ENCODE results near the gene LYZL4.

LYZL4 gene

GRCh38 chr3:42410370-42411131, at the start of gene LYZL4:
Gene LYZL4, minus strand, starts transcription at chr3:42410610. Its CDS starts 3,359 bp downstream, at chr3:42407251.
- in situ Hi-C loops (cut with MboI; ENCODE audit: low sequenced_read_pairs): no loop called here

- in situ Hi-C loops (cut with MboI; ENCODE audit: low sequenced_read_pairs): no loop called here
These were observed 48.7 kb upstream of the LYZL4 start for GRCh38 chr3:42459151-42459550.

DNA sequence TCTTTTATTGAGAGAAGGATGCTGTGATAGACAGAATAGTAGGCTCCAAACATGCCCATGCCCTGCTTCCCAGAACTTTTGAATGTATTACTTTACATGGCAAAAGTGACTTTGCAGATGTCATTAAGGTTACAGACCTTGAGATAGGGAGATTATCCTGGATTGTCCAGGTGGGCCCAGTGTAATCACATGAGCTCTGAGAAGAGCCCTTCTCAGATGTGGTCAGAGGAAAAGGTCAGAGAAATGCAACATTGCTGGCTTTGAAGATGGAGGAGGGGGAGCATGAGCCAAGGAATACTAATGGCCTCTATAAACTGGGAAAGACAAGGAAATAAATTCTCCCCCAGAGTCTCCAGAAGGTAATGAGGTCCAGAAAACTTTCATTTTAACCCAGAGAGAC, 45.8 kb upstream of the LYZL4 start:
- in situ Hi-C loops (cut with MboI; ENCODE audit: low sequenced_read_pairs): no loop called here

DNA sequence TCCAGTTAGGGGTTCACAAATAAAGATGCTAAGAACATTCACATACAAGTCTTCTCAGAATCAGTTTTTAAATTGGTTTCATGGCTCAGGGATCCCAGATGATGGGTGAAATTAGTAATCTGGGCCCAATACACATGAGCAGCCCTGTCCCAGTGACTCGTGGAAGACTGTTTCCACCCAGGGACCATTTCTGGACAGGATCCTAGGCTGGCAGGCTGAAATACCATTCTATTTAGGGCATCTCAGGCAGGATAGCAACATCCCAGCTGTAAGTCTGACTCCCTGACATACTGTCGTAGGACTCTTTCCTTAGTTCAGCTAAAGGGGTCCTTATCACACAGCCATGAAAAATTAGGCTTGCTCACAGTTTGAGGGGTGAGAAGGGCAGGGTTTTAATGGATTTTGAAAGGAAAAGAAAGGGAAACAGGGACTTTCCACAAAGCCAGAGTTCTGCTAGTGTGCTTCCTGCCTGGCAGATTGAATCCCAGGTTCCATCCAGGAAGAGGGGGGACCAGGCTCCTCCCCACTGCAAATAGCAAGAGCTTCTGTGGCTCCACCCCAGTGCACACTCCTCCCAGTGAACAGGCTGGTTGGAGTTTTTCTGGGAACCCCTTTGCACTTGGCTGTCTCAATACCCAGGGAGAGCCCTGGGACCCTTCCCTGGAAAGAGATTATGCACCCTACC, 41.3 kb upstream of the LYZL4 start:
- in situ Hi-C loops (cut with MboI; ENCODE audit: low sequenced_read_pairs): no loop called here

DNA sequence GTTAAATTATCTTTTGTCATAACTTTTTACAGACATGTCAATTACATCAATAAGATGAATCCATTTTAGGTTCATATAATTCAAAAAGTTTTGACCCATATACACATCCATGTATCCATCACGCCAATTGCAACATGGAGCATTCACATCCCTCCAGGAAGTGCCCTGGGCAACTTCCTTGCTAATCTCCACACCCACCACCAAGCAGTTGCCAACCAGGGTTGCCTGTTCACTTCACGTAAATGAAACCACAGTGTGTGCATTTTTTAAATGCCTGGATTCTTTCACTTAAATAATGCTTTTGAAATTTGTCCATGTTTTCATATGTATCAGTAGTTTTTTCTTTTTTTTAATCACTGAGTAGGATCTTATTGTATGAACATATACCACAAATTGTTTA, 40.7 kb upstream of the LYZL4 start:
- in situ Hi-C loops (cut with MboI; ENCODE audit: low sequenced_read_pairs): no loop called here

- in situ Hi-C loops (cut with MboI; ENCODE audit: low sequenced_read_pairs): no loop called here
These were observed 40.2 kb upstream of the LYZL4 start for GRCh38 chr3:42450567-42450966.

DNA sequence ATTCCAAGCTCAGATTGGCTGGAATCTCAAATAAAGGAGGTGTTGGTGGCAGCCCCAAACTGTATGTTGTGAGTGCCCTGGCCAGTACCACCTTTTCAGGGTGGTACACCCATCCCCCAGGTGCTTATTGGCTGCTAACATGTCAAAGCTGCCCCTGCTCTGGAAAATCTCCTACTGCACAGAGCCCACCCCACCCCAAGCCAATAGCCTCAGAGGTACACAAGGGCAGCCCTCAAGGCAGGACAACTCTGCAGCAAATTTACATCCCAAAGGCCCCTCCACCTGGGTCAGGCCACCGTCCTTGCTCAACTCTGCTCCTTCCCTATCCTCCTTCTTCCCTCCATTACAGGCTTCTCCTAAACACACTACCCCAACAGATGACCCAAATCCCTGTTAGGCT, 37.1 kb upstream of the LYZL4 start:
- in situ Hi-C loops (cut with MboI; ENCODE audit: low sequenced_read_pairs): no loop called here

DNA sequence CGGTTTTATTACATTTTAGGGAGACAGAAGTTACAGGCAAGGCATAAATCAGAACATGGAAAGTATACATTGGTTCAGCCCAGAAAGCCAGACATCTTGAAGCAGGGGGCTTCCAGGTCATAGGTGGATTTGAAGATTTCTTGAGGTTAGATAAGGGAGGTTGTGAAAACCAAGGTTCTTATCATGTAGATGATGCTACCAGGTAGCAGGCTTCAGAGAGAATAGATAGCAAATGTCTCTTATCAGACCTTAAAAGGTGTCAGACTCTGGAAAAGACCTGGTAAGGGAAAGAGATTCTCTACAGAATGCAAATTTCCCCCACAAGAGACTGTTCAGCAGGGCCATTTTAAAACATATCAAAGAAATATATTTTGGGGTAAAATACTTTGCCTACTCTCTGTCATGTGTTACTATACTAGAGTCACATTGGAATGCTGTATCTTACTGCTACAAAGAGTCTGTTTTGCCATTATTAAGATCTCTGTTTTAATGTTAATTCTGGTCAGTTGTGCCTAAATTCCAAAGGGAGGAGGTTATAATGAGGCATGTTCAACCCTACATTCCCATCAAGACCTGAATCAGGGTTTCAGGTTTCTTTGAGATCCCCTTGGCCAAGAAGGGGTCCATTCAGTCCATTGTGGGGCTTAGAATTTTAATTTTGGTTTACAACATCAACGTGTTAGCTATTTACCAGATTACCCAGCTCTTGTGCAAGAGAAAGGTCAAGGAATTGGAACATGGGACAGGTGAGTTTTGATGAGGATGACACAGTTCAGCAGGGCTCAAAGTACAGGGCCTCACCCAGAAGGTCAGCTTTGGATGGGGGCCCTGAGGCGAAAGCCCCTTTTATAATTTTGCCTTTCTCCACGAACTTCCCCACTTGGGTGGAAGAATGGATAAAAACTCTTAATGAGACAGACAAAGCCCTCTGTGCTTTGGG, 36.0 kb upstream of the LYZL4 start:
- in situ Hi-C loops (cut with MboI; ENCODE audit: low sequenced_read_pairs): no loop called here

DNA sequence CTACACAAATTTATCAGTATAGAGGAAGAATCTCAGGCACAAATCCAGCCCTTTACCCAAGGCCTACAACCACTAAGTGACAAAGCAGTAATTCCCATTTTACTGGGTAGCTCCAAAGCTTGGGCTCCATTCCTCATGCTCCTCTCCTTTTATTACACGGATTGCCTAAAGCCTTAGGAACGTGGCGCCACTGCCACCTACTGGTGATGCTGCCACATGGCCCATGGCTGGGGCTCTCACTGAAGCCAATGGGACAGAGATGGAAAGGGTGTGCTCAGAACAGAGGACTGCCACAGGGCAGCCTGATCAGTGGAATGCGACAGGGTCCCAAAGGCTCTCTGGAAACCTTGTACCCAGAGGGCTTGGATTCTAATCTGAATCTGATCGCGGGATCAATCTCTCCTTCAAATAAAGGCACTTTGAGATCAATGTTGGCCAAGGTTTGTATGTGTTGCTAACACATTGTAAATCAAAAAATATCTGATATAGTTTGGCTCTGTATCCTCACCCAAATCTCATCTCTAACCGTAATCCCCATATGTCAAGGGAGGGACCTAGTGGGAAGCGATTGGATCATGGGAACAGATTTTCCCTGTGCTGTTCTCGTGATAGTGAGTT, 33.5 kb upstream of the LYZL4 start:
- in situ Hi-C loops (cut with MboI; ENCODE audit: low sequenced_read_pairs): no loop called here

DNA sequence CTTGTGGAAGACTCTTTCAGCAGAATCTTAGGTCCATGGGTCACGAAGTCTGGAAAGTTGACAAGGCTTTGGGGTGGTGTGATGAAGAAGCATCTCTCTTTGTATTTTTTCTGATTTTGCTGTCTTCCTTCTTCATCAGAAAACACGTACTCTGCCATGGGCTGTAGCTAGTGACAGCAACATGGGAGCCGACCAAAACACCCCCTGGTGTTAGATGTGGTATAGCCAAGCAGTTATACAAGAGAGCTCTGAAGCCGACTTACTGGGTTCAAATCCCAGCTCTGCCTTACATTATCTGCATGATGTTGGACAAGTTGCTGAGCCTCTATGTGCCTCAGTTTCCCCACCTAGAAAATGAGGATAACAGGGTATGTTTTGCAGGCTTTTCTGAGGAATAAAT, 32.9 kb upstream of the LYZL4 start:
- in situ Hi-C loops (cut with MboI; ENCODE audit: low sequenced_read_pairs): no loop called here

GRCh38 chr3:42442640-42443039, 32.2 kb upstream of the LYZL4 start:
- in situ Hi-C loops (cut with MboI; ENCODE audit: low sequenced_read_pairs): no loop called here

DNA sequence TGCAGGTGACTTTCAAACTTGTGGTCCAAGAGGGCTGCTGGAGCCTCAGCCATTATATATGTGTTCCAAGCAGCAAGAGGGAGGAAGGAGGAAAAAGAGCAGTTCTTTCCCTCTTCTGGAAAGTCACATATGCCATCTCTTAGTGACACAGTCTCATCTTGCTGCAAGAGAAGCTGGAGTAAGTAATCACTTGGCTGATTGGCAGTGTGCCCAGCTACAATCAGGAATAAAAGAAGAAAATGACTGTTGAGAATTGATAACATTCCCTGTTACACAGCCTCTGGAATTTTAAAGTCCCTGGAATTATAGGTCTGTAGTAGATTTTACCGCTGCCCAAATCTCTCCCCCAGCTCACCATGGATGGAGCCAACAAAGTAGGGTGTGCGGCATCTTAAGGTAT, 31.4 kb upstream of the LYZL4 start:
- in situ Hi-C loops (cut with MboI; ENCODE audit: low sequenced_read_pairs): no loop called here

- in situ Hi-C loops (cut with MboI; ENCODE audit: low sequenced_read_pairs): no loop called here
These were observed 30.5 kb upstream of the LYZL4 start for GRCh38 chr3:42440924-42441323.

- in situ Hi-C loops (cut with MboI; ENCODE audit: low sequenced_read_pairs): loop anchor here (10.0 kb wide), 1 partner anchor 185 kb away; no protein-coding TSS in a partner anchor
These were observed 29.1 kb upstream of the LYZL4 start for GRCh38 chr3:42439261-42440115.

GRCh38 chr3:42438758-42439157, 28.3 kb upstream of the LYZL4 start:
- in situ Hi-C loops (cut with MboI; ENCODE audit: low sequenced_read_pairs): loop anchor here (10.0 kb wide), 1 partner anchor 184 kb away; no protein-coding TSS in a partner anchor

GRCh38 chr3:42438193-42438592, 27.8 kb upstream of the LYZL4 start:
- in situ Hi-C loops (cut with MboI; ENCODE audit: low sequenced_read_pairs): loop anchor here (10.0 kb wide), 1 partner anchor 183 kb away; no protein-coding TSS in a partner anchor

DNA sequence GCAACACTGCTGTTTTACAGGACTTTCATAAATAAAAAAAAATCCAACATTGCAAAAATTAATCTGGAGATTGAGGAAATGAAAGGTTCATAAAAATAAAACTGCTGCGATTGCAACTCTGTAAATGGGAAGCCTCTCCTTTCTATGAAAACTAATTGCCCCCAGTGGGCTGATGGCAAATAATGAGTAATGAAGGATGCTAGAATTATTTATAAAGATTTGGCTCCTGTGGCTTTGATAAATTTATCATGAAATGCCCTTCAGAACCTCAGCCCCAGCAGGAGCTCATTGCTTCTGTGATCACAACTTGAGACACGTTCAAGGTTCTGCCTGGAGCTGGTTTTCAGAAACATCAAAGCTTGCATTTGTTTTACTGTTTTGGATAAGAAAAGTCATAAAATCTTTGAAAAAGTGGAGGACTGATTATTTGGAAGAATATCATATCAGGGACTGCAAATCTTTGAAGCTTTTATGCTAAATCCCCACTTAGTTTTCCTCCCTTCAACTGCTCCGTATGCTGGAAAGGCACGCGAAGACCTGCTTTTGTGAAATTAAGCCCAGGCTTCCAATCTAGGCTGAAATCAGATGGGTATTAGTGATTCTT, 24.5 kb upstream of the LYZL4 start:
- in situ Hi-C loops (cut with MboI; ENCODE audit: low sequenced_read_pairs): loop anchor here (10.0 kb wide), 1 partner anchor 180 kb away; no protein-coding TSS in a partner anchor

DNA sequence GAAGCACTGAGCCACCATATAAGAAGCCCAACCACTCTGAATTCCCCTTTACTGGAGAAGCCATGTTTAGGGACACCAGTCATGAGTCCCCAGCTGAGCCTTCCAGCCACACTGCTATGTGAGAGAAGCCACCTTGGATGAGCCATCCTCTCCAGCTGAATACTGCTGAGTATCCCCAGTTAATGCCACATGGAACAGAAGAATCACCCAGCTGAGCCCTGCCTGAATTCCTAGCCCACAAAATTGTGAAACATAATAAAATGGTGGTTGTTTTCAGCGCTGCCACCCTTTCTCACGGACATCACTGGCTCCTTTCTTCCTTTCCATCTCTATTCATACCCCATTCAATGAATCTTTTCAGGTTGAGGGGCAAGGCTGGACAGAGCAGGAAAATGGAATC, 22.1 kb upstream of the LYZL4 start:
- in situ Hi-C loops (cut with MboI; ENCODE audit: low sequenced_read_pairs): loop anchor here (10.0 kb wide), 1 partner anchor 178 kb away; no protein-coding TSS in a partner anchor

All from HL-60/S4 (cell line).